ENCODE measurements around the gene PTPRE. TPM values are rescaled to one million over a fixed set of nuclear protein-coding genes. Genes with fewer than 3 reads are reported as not detected.

The PTPRE gene
- total RNA-seq, 2 donors from 2014 or later, result 32.7 to 54.1 TPM

DNA sequence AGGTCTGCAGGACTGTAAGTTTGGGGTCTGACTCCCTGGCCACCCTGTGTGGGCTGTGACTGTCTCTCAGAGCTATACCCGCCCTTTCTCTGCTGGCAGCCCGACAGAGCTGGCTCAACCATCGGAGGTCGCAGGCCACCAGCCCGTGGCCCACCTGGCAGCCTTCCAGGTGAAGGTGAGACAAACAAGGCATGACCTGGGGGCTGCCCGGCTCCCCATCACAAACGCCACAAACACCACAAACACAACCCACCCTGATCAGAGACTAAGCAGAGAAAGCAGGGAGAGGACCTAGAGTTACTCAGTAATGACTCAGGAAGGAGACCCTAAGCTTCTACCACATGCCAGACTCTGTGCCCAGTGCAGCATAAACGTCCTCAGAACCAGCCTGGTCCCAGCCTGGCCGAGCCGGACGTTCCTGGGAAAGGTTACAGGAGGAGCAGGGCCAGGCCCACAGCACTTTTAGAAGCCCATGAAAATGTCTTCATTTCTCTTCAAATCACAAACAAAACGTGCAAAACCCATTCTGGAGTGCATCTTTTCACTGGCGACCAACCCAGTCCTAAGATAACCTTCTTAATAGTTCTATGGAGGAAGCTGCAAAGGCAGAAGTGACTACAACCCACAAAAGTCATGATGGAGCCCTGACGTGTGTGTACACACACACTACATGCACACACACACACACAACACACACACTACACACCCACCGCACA lies 152.5 kb downstream of the PTPRE start:
- Mint-ChIP-seq H3K27ac (no peak overlapping the region), H3K4me1 (peaks cover 22% of the 10 kb centered on the region)

GRCh38 chr10:128059982-128060293 lies 153.0 kb downstream of the PTPRE start:
- H3K27ac Mint-ChIP-seq, result no peak overlapping the region
- H3K4me1 Mint-ChIP-seq, result peaks cover 26% of the 10 kb centered on the region
- ATAC-seq (replicated peaks), result no peak
- peaks cover 95% of the 10 kb centered on the region for H3K36me3 Mint-ChIP-seq (ENCODE audit: low read depth)
- H3K4me3 Mint-ChIP-seq, result no peak overlapping the region
- H3K9me3 Mint-ChIP-seq, result no peaks in the 10 kb centered on the region
- no peaks in the 10 kb centered on the region for H3K27me3 Mint-ChIP-seq

More for the DNA sequence above, 152.5 kb downstream of the PTPRE start:
- ATAC-seq (replicated peaks), result no peak
- Mint-ChIP-seq H3K4me3 (no peak overlapping the region), H3K9me3 (no peaks in the 10 kb centered on the region), H3K36me3 (ENCODE audit: low read depth) (peaks cover 93% of the 10 kb centered on the region), H3K27me3 (no peaks in the 10 kb centered on the region)

GRCh38 chr10:128060341-128061250 lies 153.7 kb downstream of the PTPRE start:
- no peak overlapping the region for H3K4me3 Mint-ChIP-seq
- peaks cover 32% of the 10 kb centered on the region for H3K4me1 Mint-ChIP-seq
- H3K9me3 Mint-ChIP-seq, result no peaks in the 10 kb centered on the region
- H3K27ac Mint-ChIP-seq, result no peak overlapping the region
- ATAC-seq (replicated peaks), result no peak
- peaks cover 95% of the 10 kb centered on the region for H3K36me3 Mint-ChIP-seq (ENCODE audit: low read depth)
- H3K27me3 Mint-ChIP-seq, result no peaks in the 10 kb centered on the region

DNA sequence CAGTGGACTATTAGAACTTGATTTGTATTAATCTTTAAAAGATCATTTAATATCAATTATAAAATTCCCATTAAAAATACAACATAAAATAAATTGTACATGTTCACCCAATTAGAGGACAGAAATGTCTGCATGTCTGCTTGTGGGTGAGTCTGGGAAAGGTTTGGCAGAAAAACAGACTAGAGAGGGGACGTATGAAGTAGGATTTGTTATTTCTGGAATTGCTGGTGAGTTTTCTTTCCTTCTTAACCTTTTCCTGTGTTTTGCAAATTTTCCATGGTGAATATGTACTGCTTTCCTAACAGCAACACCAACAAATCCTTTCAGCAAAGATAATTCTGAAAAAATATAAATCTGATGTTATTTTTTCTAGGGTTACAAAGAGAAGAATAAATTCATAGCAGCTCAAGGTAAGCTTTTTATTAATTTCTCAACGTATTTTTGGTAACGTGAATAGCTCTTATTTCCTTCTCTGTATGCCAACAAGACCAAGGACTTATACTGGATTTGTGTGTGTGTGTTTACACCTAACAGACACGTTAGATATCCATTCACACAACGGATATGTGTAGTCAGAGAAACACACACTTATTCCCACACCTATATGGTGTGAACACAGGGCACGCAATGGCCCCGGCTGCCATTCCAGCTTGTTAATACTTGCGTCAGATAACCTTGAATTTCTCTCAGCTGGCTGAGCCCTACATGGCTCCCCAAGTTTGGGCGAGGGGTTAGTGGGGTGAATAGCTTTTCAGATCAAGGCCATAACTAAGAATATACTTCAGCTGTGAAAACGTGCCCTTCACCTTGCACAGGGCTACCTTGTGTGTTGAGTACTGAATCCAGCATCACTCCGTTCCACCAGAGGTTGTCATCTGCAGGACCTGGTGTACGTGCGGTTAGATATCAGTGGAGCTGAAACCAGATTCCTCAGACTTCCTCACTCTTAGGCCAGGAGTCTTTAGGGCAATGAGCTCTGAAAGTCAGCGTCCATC lies 154.7 kb downstream of the PTPRE start:
- H3K4me3 Mint-ChIP-seq, result peak overlapping the region; percentile 68
- H3K9me3 Mint-ChIP-seq, result no peaks in the 10 kb centered on the region
- peak overlapping the region; percentile 89 for H3K27ac Mint-ChIP-seq
- H3K27me3 Mint-ChIP-seq, result no peaks in the 10 kb centered on the region
- H3K4me1 Mint-ChIP-seq, result peaks cover 42% of the 10 kb centered on the region
- ATAC-seq (replicated peaks), result no peak
- peaks cover 95% of the 10 kb centered on the region for H3K36me3 Mint-ChIP-seq (ENCODE audit: low read depth)

DNA sequence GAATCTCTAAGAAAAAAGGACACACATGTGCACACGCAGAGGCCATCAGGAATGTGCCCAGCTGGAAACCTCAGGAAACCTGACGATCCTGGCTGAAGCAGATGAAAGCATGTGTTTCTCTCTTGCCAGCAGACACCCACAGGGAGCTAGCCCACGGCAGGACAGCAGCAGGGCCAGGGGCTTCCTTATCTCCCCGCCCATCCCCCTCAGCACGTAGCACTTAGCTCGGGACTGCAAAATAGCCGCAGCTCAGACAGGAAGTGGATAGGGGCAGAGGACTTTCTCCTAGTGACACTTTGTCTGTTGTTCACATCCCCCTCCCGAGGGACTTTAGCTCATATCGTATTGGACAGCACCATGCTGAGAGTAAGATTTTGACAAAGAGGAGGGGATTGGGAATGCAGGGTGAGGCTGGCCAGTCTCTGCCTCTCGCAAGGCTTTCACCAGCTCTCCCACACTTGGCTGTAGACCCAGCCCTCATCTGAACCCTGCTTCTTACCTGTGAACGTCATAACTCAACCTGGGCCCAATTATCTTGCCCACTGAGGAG lies 155.5 kb downstream of the PTPRE start:
- Mint-ChIP-seq H3K9me3 (peaks cover 4% of the 10 kb centered on the region), H3K36me3 (ENCODE audit: low read depth) (peaks cover 95% of the 10 kb centered on the region), H3K4me3 (peak overlapping the region; percentile 68), H3K4me1 (peaks cover 50% of the 10 kb centered on the region), H3K27ac (peak overlapping the region; percentile 89), H3K27me3 (no peaks in the 10 kb centered on the region)
- no peak for ATAC-seq (replicated peaks)

- ATAC-seq (replicated peaks), result peak; percentile 8
- Mint-ChIP-seq H3K36me3 (ENCODE audit: low read depth) (peaks cover 94% of the 10 kb centered on the region), H3K4me3 (peak overlapping the region; percentile 68), H3K27ac (peak overlapping the region; percentile 89), H3K27me3 (no peaks in the 10 kb centered on the region), H3K9me3 (peaks cover 4% of the 10 kb centered on the region), H3K4me1 (peaks cover 51% of the 10 kb centered on the region)
These were observed 156.1 kb downstream of the PTPRE start for GRCh38 chr10:128062881-128063563.

DNA sequence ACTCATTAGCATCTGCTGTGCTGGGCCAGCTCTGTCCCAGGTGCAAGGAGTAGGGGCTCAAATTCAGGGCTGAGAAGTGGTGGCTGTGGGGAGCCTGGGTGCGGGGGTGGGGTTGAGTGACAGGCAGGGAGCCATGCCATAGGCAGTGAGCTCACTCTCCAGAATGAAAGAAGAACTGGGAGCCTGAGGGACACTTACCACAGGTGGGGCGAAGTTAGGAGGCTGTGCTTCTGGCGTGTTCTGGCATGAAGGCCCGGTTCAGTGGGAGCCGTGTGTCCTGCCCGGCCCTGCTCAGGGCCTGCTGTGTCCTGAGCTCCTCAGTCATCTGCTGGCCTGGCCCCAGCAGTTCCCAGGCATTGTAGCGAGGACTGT lies 156.8 kb downstream of the PTPRE start:
- H3K9me3 Mint-ChIP-seq, result peaks cover 4% of the 10 kb centered on the region
- peaks cover 51% of the 10 kb centered on the region for H3K4me1 Mint-ChIP-seq
- ATAC-seq (replicated peaks), result peak; percentile 23
- H3K36me3 Mint-ChIP-seq (ENCODE audit: low read depth), result peaks cover 95% of the 10 kb centered on the region
- H3K4me3 Mint-ChIP-seq, result peak overlapping the region; percentile 68
- H3K27me3 Mint-ChIP-seq, result no peaks in the 10 kb centered on the region
- peak overlapping the region; percentile 89 for H3K27ac Mint-ChIP-seq

DNA sequence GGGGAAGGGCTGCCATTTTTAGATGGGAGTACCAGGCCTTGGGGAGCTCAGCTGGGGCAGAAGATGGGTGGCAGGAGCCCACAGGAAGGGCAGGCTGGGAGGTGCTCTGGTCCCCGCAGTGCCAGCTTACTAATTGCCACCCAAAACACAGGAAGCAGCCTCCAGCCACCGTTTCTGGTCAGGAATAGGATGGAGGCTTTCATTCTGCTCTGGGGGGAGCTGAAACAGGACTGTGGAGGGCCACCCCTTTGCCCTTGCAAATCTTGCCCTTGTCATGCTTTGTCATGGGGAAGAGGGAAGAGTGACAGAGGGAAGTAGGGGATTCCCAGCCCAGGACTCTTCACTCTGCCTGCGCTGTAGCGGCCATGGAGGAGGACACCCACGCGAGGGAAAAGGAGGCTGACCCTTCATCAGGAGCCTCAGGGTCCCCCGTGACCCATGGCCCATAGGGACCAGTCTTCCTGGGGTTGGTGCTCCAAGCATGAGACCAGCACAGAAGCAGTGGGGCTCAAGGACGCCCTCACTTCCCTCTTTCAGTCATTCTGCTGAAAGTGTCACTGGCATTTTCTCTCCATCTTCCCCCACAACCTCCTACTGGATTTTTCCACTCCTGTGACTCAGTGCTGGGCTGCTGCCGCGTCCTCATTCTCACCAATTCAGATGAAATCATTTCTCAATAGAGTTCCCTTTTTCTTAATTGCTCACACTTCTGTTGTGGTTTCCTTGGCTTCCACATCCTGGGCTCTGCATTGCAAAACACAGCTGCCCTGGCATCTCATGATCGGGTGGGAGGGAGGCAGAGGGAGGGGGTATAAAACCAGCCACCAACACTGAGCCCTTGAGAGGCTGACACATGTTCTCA lies 157.4 kb downstream of the PTPRE start:
- Mint-ChIP-seq H3K9me3 (peaks cover 4% of the 10 kb centered on the region), H3K27ac (peak overlapping the region; percentile 89), H3K4me1 (peaks cover 51% of the 10 kb centered on the region), H3K36me3 (ENCODE audit: low read depth) (peaks cover 96% of the 10 kb centered on the region), H3K4me3 (peak overlapping the region; percentile 68), H3K27me3 (no peaks in the 10 kb centered on the region)
- peak; percentile 81 for ATAC-seq (replicated peaks)

DNA sequence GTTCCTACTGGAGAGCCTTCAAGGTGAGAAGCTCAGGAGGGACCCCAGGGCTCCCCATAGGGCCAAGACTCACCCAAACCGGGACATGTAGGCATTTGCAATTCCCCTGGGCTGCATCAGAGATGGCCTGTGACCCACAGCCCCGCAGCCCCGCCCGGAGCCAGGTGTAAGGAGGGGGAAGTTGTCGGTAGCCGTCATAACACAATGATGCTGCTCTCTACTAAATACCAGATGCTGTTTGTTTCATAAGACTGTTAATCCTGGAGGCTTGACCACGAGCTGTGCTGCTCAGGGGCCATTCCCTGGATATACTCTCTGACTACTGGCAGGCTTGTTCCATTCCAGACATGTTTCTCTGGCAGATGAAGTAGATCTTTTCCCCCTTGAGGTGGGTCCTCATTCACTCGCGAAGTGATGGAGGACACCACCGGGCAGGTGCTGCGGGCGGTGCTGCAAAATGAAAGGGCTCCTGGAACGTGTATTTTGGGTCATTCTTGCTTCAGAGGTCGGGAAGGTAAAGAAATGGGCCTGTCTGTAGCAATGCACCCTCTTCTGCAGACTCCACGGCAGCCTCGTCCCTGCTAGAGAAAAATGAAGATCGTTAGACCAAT lies 158.2 kb downstream of the PTPRE start:
- Mint-ChIP-seq H3K36me3 (ENCODE audit: low read depth) (peaks cover 96% of the 10 kb centered on the region), H3K4me1 (peaks cover 47% of the 10 kb centered on the region), H3K27ac (peak overlapping the region; percentile 89), H3K27me3 (no peaks in the 10 kb centered on the region), H3K9me3 (peaks cover 4% of the 10 kb centered on the region), H3K4me3 (peak overlapping the region; percentile 68)
- no peak for ATAC-seq (replicated peaks)

- no peak overlapping the region for H3K27ac Mint-ChIP-seq
- H3K9me3 Mint-ChIP-seq, result peaks cover 4% of the 10 kb centered on the region
- no peaks in the 10 kb centered on the region for H3K27me3 Mint-ChIP-seq
- H3K4me3 Mint-ChIP-seq, result peak overlapping the region; percentile 68
- H3K4me1 Mint-ChIP-seq, result peaks cover 46% of the 10 kb centered on the region
- ATAC-seq (replicated peaks), result no peak
- peaks cover 96% of the 10 kb centered on the region for H3K36me3 Mint-ChIP-seq (ENCODE audit: low read depth)
These were observed 159.1 kb downstream of the PTPRE start for GRCh38 chr10:128065881-128066534.

DNA sequence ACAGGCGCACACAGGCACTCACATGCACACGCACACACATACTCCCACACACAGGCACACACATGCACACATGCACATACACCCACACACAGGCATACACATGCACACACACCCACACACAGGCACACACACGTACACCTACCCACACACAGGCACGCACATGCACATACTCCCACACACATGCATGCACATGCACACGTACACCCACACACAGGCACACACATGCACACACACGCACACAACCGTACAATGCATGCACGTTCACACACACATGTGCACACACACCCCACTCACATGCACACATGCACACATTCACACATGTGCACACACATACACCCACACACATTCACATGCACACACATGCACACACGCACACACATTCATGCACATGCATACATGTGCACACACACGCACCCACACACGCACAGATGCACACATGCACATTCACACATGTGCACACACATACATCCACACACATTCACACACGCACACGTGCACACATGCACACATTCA lies 160.0 kb downstream of the PTPRE start:
- ATAC-seq (replicated peaks), result no peak
- no peak overlapping the region for H3K4me3 Mint-ChIP-seq
- H3K9me3 Mint-ChIP-seq, result peaks cover 4% of the 10 kb centered on the region
- H3K4me1 Mint-ChIP-seq, result peaks cover 46% of the 10 kb centered on the region
- peaks cover 96% of the 10 kb centered on the region for H3K36me3 Mint-ChIP-seq (ENCODE audit: low read depth)
- H3K27ac Mint-ChIP-seq, result no peak overlapping the region
- H3K27me3 Mint-ChIP-seq, result no peaks in the 10 kb centered on the region
